Hypothalamus (tissue), 51 donors: Measurements from ENCODE around the gene LINC00305.

Experiments used
- DNase-seq, 51 donors: peaks; one replicate each; lab custom pipeline; 2025; lab: John Stamatoyannopoulos, UW

The LINC00305 gene

GRCh38 chr18:64116571-64117175 is 32.2 kb downstream of the LINC00305 start:
- DNase-seq = no peak

DNA sequence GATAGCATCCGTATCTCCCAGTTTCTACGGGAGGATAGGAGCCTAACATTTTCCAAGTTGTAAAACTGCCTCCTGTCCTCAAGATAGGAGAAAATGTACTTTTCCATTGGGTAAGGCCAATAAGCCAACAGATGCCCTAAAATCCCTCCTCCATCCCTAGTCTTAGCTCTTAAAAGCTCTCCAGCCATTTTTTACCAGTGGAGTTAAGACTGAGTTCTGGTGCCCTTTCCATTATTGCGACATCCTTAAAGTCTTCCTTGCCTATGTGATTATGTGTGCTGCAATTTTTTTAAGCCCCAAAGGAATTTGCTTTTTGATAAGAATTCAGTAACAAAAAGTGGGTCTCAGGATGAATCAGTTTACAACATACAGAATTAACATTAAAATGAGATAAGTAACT is 33.0 kb downstream of the LINC00305 start:
- no peak for DNase-seq

GRCh38 chr18:64111950-64112349 is 36.9 kb downstream of the LINC00305 start:
- DNase-seq = no peak

DNA sequence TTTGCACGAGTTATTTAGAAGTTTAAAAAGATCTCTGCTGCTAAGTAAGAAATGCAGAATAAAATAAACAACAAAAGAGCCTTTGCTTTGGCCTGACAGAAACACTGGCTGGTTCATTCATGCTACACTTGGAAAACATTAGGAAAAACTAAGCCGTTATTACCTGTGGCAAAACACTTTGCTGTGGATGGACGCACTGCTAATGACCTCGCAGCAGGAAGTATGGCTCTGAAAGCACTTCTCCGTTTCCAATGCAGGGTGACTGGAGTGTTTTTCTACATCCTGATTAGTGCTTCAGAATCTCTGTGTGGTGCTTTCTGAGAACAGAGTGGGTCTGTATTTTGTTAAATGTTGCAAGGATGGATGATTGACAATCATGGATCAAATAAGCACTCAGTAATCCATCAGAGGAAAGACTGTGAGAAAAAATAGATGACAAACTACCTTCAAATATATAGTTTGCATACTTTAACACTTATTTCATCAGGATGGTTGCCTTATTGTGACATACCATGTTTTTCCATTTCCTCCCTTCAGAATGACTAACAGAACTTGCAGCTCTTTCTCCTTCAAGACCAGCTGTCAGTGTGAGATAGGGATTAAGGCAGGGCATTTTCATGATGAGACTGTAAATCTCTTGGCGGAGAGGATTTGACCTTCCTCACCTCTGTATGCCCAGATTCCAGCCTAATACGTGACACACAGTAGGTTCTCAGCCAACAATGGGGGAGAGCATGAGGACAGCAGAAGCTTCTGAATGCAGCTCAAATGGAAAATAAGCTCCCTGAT is 38.0 kb downstream of the LINC00305 start:
- no peak for DNase-seq

DNA sequence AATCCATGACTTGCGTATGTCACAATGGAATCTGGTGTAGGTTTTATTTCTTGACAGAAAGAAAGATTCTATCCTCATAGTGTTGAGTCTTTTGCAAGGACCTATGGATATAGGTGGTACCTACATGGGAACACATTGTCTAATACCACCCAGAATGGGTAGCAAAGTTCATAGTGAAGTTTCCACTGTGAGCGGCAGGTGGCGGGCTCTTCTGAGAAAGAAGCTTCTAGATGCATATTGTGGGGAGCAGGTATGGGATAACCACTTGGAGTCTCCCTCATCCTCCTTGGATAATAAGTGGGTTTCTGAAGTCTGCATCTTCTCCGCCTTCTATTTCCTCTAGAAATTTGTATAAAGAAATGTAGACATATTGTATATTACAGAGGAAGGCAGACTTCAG is 44.9 kb downstream of the LINC00305 start:
- no peak for DNase-seq

DNA sequence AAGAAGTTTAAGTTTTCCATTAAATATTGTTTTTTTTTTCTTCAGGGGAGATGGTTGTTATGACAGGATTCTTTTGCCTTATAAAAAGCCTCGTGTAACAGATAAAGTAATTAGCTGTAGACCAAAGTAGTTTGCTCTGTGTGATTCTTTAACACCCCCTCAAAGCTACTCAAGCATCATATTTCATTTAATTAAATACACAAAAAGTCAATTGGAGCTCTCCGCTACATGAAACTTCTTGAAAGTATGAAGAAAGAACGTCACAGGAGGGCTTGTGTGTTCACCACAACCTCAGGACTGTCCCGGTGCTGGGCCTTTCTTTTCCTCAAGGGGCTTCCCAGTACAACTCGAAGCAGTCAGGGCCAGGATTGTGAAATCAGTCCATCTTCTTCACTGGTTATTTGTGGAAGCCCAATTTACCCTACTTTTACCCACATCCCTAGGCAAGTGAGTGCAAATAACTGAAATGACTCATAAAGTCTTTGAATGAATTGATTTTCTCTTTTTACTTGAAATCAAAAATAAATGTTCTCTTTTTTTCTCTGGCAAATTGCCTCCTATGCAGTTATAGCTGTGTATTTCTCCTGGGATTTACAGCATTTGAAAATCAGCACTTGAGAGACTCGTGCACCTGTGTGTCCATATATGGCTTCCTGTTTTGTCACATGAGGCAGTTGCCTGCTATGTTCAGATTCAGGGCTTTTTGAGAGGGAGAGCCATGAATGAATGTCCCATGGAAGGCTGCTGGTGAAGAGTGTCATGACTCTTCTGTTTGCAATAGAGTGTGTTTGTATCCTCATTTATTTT is 48.6 kb downstream of the LINC00305 start:
- DNase-seq = no peak

- no peak for DNase-seq
These were observed 49.6 kb downstream of the LINC00305 start for GRCh38 chr18:64099244-64099643.

DNA sequence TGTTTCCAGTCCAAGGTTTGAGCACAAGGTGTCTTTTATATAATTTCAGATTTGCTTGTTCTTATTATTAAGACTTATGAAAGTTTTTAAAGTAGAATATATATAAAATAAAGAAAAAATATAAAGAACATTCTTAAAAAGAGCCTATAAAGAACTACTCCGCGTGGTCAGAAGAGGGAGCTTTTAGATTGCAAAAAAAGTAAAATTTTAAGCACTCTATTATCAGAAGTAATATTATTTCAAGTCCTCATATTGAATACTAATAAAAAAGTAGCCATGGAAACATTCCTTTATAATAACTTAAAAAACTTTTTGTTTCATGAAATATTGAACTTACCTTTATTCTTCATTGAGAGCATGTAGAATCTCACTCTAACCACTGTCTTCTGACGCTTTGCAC is 51.4 kb downstream of the LINC00305 start:
- DNase-seq = no peak

GRCh38 chr18:64095056-64095455 is 53.8 kb downstream of the LINC00305 start:
- no peak for DNase-seq

DNA sequence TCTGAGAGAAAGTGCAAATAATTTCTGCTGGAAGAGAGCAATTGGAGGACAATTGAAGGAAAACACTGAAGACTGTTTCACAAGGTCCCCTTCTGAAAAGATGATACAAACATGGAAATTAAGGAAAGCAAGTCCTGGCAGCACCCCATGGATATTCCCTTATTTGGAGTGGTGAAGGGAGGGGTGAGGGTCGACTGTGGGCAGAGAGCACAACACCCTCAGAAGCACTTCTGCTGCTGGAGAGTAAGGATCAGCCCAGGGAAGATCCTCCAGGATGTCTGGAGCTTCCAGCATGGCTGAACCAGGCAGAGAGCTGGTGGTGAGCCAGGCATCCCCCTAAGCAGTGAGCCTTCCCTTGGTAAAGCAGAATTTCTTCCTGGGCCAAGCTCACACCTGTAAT is 54.7 kb downstream of the LINC00305 start:
- DNase-seq = no peak

DNA sequence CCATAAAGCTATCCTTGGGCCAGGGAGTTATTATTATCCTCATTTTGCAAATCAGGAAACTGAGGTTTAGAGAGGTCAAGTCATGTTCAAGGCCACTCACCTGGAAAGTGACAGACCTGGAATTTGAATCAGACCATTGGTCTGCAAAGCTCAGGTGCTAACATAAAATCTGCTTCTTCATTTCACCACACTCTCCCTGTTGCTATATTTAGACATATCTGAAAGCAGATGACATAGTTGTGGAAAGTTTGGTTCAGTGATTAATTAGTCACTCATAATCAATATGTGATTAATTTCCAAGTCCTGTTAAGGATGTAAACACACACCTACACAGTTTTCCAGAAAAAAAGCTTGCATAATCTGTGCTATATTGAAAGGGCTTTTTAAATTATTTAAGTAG is 57.4 kb downstream of the LINC00305 start:
- DNase-seq = no peak

- no peak for DNase-seq
These were observed 58.0 kb downstream of the LINC00305 start for GRCh38 chr18:64090876-64091275.

GRCh38 chr18:64083916-64084315 is 65.0 kb downstream of the LINC00305 start:
- no peak for DNase-seq

DNA sequence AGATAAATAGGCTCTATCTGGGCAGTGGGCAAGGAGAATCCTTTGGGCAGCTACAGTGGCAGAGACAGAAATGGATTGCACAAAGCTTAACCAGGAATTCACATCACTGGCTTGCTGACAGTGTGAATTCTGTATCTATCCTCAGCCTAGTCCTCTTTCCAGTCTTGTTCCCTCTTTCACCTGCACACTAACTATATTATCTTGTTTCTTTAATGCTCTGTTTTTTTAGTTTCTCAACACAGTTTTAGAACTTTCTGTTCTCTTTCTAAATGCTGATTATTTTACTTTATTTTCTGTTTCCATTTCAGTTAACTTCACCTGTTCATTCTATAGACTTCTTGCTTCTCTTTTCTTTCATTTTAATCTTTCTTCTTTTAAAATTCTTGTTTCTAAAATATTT is 66.4 kb downstream of the LINC00305 start:
- DNase-seq = no peak

DNA sequence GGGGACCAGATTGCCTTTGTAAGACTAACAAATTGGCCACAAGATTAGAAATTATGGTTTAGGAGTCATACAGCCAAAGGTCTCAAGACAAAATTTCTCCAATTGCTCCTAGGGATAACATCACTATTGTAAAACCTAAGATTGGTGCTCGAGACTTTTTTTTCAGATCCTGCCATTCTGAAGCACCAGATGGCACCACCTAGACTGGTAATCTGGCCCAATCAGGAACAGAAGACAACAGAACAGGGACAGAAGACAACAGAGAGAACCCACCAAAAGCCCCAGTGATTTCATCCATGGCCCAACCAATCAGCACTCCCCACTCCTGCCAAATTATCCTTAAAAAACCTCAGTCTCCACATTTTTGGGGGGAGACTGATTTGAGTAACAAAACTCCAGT is 66.8 kb downstream of the LINC00305 start:
- DNase-seq = no peak

- no peak for DNase-seq
These were observed 74.9 kb downstream of the LINC00305 start for GRCh38 chr18:64073971-64074370.

GRCh38 chr18:64055019-64055418 is 93.9 kb downstream of the LINC00305 start:
- DNase-seq = no peak

GRCh38 chr18:64053246-64053645 is 95.6 kb downstream of the LINC00305 start:
- DNase-seq = no peak

DNA sequence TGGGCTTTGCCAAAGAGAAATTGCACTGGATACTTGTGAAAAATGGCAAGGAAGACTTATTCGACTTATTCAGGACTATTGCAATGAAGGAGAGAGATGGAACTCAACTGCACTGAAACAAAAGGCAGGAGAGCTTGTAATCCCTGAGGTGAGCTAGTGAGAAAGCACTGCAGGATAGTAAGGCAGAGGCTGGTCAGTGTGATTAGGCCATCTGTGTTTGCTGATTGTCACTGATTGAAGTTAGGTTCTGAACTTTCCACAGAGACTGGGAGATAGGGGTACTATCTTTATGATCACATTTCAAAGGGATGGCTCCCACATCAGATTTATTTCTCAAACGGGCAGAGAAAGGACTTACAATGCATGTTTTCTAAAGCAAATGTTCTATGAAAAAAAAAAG is 96.1 kb downstream of the LINC00305 start:
- DNase-seq = no peak

DNA sequence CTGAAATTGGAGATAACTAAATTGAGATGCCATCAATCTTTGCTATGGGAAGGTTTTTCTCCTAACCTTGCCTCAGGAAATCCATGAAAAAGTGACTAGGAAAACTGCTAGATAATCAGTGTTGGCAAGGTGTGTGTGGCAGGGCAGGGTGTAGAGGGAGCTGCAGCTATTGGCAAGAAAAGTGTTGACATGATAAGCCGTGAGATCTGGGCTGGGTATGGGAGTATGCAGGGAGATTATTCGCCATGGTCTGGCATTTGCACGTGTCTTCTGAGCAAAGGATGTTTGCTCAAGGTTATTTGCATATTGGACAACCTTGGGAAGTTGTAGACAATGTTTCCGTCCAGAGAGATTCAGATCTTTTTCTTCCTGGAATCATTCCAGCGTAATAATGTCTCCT is 104.3 kb downstream of the LINC00305 start:
- no peak for DNase-seq

DNA sequence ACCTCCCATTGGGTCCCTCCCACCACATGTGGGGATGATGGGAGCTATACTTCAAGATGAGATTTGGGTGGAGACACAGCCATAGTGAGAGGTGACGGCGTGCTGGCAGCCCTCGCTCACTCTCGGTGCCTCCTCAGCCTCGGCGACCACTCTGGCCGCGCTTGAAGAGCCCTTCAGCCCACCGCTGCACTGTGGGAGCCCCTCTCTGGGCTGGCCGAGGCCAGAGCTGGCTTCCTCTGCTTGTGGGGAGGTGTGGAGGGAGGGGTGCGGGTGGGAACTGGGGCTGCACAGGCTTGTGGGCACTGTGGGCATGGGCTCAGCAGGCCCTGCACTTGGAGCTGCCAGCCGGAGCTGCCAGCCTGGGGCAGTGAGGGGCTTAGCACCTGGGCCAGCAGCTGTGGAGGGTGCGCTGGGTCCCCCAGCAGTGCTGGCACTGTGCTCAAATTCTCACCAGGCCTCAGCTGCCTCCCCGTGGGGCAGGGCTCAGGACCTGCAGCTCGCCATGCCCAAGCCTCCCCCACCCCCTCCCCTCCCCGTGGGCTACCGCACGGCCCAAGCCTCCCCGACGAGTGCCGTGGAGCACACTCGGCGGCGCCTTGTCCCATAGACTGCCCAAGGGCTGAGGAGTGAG is 106.0 kb downstream of the LINC00305 start:
- DNase-seq = no peak
